HG02970 (cell line): ENCODE measurements around the gene LYPD4.
A peak's percentile ranks its signal among the peaks of the same experiment; 100 is the strongest.

ENCODE experiments used
- ATAC-seq: cut with Tn5 transposase; IDR thresholded peaks from one replicate; pipeline ENCODE4 v1.9.1; 2021; ENCODE audit warnings: mild to moderate bottlenecking, moderate library complexity, moderate number of reproducible peaks; ENCODE audit not compliant: unreplicated experiment, low FRiP score

LYPD4 gene

GRCh38 chr19:41844601-41845000 lies at the start of gene LYPD4:
Gene LYPD4 (minus strand): TSS chr19:41844683. CDS start chr19:41839285, 5,398 bp downstream.
- no peak for ATAC-seq

- no peak for ATAC-seq
Observed at GRCh38 chr19:41893899-41894298, 49.4 kb upstream of the LYPD4 start.

GRCh38 chr19:41892173-41892902 lies 47.9 kb upstream of the LYPD4 start:
- ATAC-seq: no peak

- ATAC-seq: no peak
Observed at GRCh38 chr19:41890936-41891335, 46.5 kb upstream of the LYPD4 start.

- no peak for ATAC-seq
Observed at GRCh38 chr19:41889896-41890295, 45.4 kb upstream of the LYPD4 start.

GRCh38 chr19:41888926-41889325 lies 44.4 kb upstream of the LYPD4 start:
- no peak for ATAC-seq

GRCh38 chr19:41887711-41888382 lies 43.4 kb upstream of the LYPD4 start:
- ATAC-seq: no peak

- no peak for ATAC-seq
Observed at GRCh38 chr19:41886761-41887710, 42.6 kb upstream of the LYPD4 start.

- ATAC-seq: peak; percentile 78
Observed at GRCh38 chr19:41883821-41884733, 39.6 kb upstream of the LYPD4 start.

- ATAC-seq: no peak
Observed at GRCh38 chr19:41883463-41883820, 39.0 kb upstream of the LYPD4 start.

GRCh38 chr19:41882568-41883462 lies 38.3 kb upstream of the LYPD4 start, which contains the start of gene ARHGEF1:
Gene ARHGEF1 (plus strand): TSS chr19:41883184. CDS start chr19:41888083, 4,899 bp downstream.
- ATAC-seq: no peak

GRCh38 chr19:41880329-41880708 lies 35.8 kb upstream of the LYPD4 start:
- ATAC-seq: no peak

GRCh38 chr19:41879670-41880328 lies 35.3 kb upstream of the LYPD4 start:
- ATAC-seq: no peak

- no peak for ATAC-seq
Observed at GRCh38 chr19:41879080-41879479, 34.6 kb upstream of the LYPD4 start.

GRCh38 chr19:41877916-41878905 lies 33.7 kb upstream of the LYPD4 start:
- ATAC-seq: no peak

GRCh38 chr19:41876847-41877832 lies 32.7 kb upstream of the LYPD4 start, which contains the start of gene CD79A:
Gene CD79A (plus strand): TSS chr19:41877279. CDS start chr19:41877305, 26 bp downstream.
- ATAC-seq: peak; percentile 56
